ENCODE data around the gene TGM5.
"Not testable (repeated sequence)": the region's sequence is repeated elsewhere in the genome, so short reads cannot be mapped to it uniquely, and the experiment has no call there.

The TGM5 gene, protein sequence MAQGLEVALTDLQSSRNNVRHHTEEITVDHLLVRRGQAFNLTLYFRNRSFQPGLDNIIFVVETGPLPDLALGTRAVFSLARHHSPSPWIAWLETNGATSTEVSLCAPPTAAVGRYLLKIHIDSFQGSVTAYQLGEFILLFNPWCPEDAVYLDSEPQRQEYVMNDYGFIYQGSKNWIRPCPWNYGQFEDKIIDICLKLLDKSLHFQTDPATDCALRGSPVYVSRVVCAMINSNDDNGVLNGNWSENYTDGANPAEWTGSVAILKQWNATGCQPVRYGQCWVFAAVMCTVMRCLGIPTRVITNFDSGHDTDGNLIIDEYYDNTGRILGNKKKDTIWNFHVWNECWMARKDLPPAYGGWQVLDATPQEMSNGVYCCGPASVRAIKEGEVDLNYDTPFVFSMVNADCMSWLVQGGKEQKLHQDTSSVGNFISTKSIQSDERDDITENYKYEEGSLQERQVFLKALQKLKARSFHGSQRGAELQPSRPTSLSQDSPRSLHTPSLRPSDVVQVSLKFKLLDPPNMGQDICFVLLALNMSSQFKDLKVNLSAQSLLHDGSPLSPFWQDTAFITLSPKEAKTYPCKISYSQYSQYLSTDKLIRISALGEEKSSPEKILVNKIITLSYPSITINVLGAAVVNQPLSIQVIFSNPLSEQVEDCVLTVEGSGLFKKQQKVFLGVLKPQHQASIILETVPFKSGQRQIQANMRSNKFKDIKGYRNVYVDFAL

GRCh38 chr15:43266834-43267233 lies at the start of gene TGM5:
Gene TGM5 (minus strand): TSS chr15:43266928. CDS start chr15:43266849, 79 bp downstream.
- DNase-seq (ENCODE audit: low read depth) = no peak

GRCh38 chr15:43314171-43314570 lies 47.4 kb upstream of the TGM5 start:
- no peak for DNase-seq (ENCODE audit: low read depth)

DNA sequence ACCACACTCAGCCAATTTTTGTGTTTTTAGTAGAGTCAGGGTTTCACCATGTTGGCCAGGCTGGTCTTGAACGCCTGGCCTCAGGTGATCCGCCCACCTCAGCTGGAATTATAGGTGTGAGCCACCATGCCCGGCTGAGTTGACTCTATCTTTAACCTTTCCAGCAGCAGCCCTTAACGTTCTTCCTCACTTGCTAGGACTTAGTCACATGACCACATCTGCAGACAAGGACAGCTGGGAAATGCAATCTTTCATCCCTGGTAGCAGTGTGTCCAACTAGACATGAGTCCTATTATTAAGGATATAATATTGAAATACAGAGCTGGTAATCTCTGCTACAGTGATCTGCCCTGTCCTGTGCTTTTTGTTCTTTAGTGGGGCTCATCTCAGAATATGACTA lies 45.6 kb upstream of the TGM5 start:
- no peak for DNase-seq (ENCODE audit: low read depth)

DNA sequence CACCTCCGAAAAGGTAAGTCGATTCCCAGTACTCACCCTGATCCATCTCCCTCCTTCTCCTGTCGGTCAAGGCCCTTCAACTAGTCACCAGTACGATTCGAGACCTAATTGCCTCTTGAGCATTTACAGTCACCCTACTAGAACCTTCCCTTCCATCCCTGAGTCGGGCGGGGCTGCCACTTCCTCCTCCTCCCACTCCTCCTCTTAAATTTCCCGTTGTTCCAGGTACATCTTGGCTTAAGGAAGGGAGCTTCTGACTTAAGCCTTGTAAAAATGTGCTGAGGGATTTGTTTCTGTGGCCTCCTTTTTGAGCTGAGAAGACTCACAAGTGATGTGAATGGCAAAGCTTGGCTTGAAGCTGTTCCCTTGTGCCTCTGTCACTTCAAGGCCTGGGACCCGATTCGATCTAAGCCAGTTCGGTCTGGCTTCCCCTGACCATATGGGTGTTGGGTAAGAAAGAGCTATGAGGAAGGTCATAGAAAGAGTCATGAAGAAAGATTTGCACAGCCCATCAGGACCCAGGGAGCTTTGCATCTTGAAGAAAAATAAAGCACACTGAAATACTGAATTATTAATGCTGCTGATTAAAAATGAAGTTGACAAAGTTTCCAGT lies 35.6 kb upstream of the TGM5 start, which contains the start of gene TGM7:
Gene TGM7 (minus strand): TSS at position 51 of the 613 bp plus-strand sequence.
- DNase-seq (ENCODE audit: low read depth) = no peak

DNA sequence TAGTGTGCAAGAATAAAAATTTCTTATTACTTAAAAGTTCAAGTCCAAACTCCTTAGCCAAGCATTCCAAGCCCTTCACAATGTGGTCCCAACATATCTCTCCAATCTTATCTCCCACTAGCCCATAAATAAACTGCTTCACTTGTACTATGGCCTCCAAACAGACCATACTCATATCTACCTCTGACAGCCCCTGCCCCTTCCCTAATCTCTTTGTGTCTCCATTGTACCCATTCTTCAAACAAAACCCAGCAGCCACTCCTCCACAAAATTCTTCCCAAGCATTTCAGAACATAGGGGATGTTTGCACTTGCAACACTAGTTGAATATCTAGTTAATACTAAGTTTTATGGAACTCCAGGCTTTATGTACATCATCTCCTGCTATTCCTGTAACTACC lies 33.2 kb upstream of the TGM5 start:
- DNase-seq (ENCODE audit: low read depth) = no peak

DNA sequence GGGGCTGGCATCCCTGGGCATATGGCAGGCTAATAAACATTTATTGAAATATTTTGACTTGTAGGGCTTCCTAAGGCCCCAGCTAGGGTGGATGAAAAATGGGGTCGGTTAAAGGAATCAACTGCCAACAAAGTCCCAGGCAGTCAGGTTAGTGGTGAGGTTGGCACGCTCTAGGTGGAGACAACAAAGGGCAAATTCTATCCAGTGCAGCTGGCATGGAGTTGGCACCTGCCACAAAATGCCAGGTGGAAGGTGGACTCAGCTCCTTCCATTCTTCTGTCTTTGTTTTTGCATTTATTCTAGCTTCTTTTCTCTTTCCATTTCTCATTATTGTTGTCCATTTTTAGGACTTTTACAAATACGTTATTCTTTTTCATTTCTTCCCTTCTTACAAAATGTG lies 32.7 kb upstream of the TGM5 start:
- DNase-seq (ENCODE audit: low read depth) = no peak

DNA sequence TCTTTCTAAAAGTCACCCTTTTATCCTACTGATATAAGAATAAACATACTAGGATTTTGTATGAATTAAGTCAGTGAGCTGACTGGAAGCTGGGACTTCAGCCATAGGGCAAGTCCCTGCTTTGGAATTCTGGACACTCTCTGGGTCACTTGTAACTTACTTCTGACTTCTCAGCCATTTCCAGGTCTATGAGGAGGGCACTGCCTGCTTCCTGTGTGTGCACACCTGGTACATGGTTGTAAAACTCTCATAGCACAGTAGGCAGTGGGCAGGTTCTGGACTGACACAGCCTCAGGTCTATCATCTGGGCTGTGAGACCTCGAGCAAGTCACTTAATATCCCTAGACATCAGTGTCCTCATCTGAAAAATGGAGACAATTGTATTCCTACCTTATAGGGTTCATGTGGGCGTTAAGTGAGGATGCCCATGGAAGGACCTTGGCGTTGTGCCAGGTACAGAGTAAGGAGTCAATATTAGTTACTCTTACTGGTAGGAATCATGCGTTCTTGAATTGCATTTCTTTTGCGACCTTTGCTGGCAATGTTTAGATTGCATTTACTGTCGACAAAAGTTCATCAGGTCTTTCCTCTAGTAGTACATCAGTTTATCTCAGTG lies 27.5 kb upstream of the TGM5 start:
- no peak for DNase-seq (ENCODE audit: low read depth)

- no peak for DNase-seq (ENCODE audit: low read depth)
These were observed 26.7 kb upstream of the TGM5 start for GRCh38 chr15:43293432-43293831.

- DNase-seq (ENCODE audit: low read depth) = no peak
These were observed 25.8 kb upstream of the TGM5 start for GRCh38 chr15:43292375-43293078.

DNA sequence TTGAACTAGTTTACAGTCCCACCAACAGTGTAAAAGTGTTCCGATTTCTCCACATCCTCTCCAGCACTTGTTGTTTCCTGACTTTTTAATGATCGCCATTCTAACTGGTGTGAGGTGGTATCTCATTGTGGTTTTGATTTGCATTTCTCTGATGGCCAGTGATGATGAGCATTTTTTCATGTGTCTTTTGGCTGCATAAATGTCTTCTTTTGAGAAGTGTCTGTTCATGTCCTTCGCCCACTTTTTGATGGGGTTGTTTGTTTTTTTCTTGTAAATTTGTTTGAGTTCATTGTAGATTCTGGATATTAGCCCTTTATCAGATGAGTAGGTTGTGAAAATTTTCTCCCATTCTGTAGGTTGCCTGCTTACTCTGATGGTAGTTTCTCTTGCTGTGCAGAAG lies 22.9 kb upstream of the TGM5 start:
- not testable (repeated sequence) for DNase-seq (ENCODE audit: low read depth)

DNA sequence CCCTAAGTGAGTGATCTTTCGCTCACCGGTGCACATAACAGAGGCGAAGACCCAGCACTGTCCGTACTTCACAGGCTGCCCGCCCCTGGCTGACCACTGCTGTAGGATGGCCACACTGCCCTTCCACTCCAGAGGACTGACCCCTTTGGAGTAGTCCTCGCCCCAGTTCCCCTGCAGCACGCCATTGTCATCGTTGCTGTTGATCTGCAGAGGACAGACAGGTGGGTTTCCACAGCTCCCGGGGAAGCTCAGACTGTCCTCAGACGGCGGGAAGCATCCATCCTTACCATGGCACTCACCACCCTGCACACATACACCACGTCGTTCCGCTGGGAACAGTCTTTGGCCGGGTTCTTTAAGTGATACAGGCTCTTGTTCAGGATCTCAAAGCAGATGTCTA lies 20.5 kb upstream of the TGM5 start:
- DNase-seq (ENCODE audit: low read depth) = no peak

DNA sequence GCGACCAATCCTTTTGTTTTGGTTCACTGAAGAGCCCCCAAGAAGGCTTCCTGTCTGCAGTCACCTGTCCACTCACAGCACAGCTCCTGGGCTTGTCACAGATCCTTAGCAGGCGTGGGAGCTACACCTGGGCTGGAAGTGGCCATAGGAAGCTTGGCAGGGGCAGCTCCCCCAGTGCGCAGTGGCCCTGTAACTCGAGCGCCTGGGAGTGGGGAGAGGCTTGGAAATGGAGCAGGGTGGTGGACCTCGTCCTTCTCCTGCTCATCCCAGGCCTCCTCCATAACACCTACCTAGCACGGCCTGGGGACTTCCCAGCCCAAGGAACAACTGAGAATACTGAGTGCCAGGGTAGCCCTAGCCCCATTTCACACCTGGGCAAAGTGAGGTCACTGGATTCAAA lies 19.3 kb upstream of the TGM5 start:
- DNase-seq (ENCODE audit: low read depth) = no peak

DNA sequence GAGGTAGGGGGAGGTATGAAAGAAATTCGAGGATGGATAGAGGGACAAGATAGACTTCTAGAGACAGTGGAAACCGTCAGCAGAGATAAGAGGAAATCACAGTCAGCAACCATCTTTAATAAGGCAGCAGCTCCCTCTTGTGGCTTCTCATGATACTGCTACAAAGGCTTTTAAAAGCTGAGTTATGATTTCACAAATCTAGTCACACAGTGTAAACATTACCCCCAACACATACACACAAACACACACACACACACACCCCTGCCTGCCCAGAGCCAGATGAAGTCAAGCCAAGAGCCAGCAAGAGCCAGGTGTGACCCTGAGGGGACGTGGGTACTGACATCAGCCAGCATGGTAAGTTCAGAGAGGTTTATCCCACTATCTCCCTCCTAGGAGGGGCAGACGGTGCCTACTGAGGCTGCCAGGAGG lies 18.9 kb upstream of the TGM5 start:
- peak; percentile 43 for DNase-seq (ENCODE audit: low read depth)

DNA sequence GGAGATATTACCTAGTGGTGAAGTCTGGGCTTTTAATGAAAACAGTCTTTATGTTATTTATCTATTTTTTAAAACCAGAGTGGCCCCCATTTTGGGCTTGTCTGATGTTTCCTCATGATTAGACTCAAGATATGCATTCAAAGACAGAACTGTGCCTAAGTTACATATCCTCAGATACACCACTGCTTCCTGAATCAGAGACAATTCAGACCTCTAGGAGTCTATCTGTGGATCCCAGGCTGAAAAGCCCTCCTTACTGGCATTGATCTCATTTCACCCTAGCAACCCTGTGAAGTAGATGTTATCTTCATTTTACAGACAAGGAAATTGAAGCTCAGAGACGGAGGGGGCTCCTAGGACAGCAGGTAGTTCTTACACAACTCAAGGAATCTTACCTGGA lies 16.8 kb upstream of the TGM5 start:
- no peak for DNase-seq (ENCODE audit: low read depth)

- DNase-seq (ENCODE audit: low read depth) = no peak
These were observed 15.3 kb upstream of the TGM5 start for GRCh38 chr15:43281926-43282602.

- no peak for DNase-seq (ENCODE audit: low read depth)
These were observed 14.3 kb upstream of the TGM5 start for GRCh38 chr15:43280996-43281395.

- no peak for DNase-seq (ENCODE audit: low read depth)
These were observed 12.8 kb upstream of the TGM5 start for GRCh38 chr15:43279496-43279895.

DNA sequence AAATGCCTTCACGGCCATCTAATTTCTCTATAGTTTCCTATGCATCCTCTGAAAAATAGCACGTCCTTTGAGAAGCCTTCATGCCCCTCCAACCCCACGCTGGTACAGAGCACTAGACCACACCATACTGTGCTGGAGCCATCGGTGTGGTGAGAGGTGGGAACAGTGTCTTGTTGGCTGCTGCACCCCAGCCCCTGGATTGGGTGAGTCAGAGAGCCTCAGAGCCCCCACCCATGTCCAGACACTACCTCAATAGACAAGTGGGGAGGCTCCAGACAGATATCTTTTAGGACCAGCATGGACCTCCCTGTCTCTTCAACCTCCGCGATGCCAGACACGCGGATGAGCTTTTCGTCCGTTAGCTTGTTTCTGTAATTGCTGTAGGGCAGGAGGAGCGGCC lies 12.1 kb upstream of the TGM5 start:
- DNase-seq (ENCODE audit: low read depth) = no peak

DNA sequence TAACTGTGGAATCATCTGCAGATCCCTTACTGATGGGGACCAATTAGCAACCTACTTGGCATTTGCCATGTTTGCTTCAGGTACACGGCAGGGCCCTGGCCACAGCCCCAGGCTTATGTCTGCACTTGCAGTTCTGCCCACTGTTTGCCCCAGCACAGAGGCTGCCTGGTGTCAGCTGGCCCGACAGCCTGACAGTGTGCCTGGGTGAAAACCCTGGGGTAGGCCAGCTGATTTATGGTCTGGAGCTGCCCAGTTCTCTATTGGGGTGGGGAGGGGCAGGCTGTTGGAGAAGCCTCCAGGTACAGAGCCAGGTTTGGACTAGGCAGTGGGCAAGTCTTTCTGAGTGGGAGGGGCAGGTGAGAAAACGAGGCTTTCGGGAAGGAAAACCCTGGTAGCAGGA lies 11.2 kb upstream of the TGM5 start:
- no peak for DNase-seq (ENCODE audit: low read depth)

- DNase-seq (ENCODE audit: low read depth) = no peak
These were observed 10.6 kb upstream of the TGM5 start for GRCh38 chr15:43277231-43277823.

Measured in HS-5 (cell line).